ENCODE results near the gene CDK5R1. TPM values are rescaled to one million over a fixed set of nuclear protein-coding genes. Genes with fewer than 3 reads are reported as not detected.

Gene CDK5R1
- polyA plus RNA-seq, 1 of the 3 experiments (the other 2 are of a cell fraction): 1.4 TPM

- peaks cover 0 to 48% of the 10 kb centered on the region in 2 experiments; a peak in 2 of 4 replicates for H3K4me1 ChIP-seq (ENCODE audit: control insufficient read depth in 1 of 2, insufficient read depth in 2 of 2, low read depth in 1 of 2, low read length in 1 of 2)
- no peak overlapping the region for H3K4me3 ChIP-seq (ENCODE audit: low read depth in 2 of 2, low read length in 1 of 2)
- DNase-seq: no peak
- no peak overlapping the region for H2AFZ ChIP-seq (ENCODE audit: low read depth)
- no peaks in the 10 kb centered on the region for H3K27me3 ChIP-seq (ENCODE audit: insufficient read depth)
- ChIA-PET CTCF (no interaction called here), POLR2A (no interaction called here)
- H3K36me3 ChIP-seq (replicated peaks in 1 of 2; ENCODE audit: control insufficient read depth in 1 of 2, insufficient read depth in 2 of 2, low read length in 1 of 2): peaks cover 0 to 29% of the 10 kb centered on the region in 2 experiments
- 0 out of 2 replicates have a peak, but pooled peaks cover 2% of the 10 kb centered on the region for H4K20me1 ChIP-seq (ENCODE audit: insufficient read depth)
- H3K9me3 ChIP-seq: no peaks in the 10 kb centered on the region
- H3K9ac ChIP-seq: no peak overlapping the region
- no peak overlapping the region for H3K27ac ChIP-seq (ENCODE audit: low read depth in 2 of 2, low read length in 1 of 2)
- 98% methylated on average over 10 of the region's 15 CpGs for WGBS (ENCODE audit: low lambda C conversion rate)
- TF ChIP-seq USF1 (IDR thresholded peaks at IDR 0.05; ENCODE audit: borderline replicate concordance, low read depth) (no peak), RXRA (IDR thresholded peaks at IDR 0.05; ENCODE audit: borderline replicate concordance, low read depth) (no peak), JUND (IDR thresholded peaks at IDR 0.05) (no peak), USF2 (IDR thresholded peaks at IDR 0.05; ENCODE audit: borderline replicate concordance, low read depth, low read length) (no peak), SMC3 (IDR thresholded peaks at IDR 0.05; ENCODE audit: low read depth, low read length) (no peak), ELF1 (IDR thresholded peaks at IDR 0.05) (no peak), GABPA (IDR thresholded peaks at IDR 0.05; ENCODE audit: low read depth) (no peak), NRF1 (IDR thresholded peaks at IDR 0.05; ENCODE audit: low read depth, low read length) (no peak), MAX (IDR thresholded peaks at IDR 0.05; ENCODE audit: low read depth) (no peak), MXI1 (IDR thresholded peaks at IDR 0.05; ENCODE audit: low read depth, low read length) (no peak), EP300 (IDR thresholded peaks at IDR 0.05; ENCODE audit: borderline replicate concordance in 1 of 2, low read depth in 1 of 2, low read length in 1 of 2) (no peak), TCF12 (IDR thresholded peaks at IDR 0.05) (no peak), SIN3A (IDR thresholded peaks at IDR 0.05; ENCODE audit: borderline replicate concordance, low read depth, low read length) (no peak)
- H3K4me2 ChIP-seq: no peak overlapping the region
- no peaks in the 10 kb centered on the region for H3K9me2 ChIP-seq
- H3F3A ChIP-seq (replicated peaks; ENCODE audit: insufficient read depth): no peaks in the 10 kb centered on the region
- no peaks in the 10 kb centered on the region for H3K79me2 ChIP-seq (ENCODE audit: insufficient read depth)
Measured at GRCh38 chr17:32493571-32493970, 6.8 kb downstream of the CDK5R1 start.

GRCh38 chr17:32493976-32494513 is 7.3 kb downstream of the CDK5R1 start:
- Histone ChIP-seq H3K9me2 (no peaks in the 10 kb centered on the region), H3K27me3 (ENCODE audit: insufficient read depth) (no peaks in the 10 kb centered on the region), H3K9me3 (no peaks in the 10 kb centered on the region), H3K79me2 (ENCODE audit: insufficient read depth) (no peaks in the 10 kb centered on the region), H3K9ac (no peak overlapping the region), H3F3A (replicated peaks; ENCODE audit: insufficient read depth) (no peaks in the 10 kb centered on the region), H4K20me1 (ENCODE audit: insufficient read depth) (no peaks in the 10 kb centered on the region), H3K4me3 (ENCODE audit: low read depth in 2 of 2, low read length in 1 of 2) (no peak overlapping the region), H3K4me1 (ENCODE audit: control insufficient read depth in 1 of 2, insufficient read depth in 2 of 2, low read depth in 1 of 2, low read length in 1 of 2) (peaks cover 0 to 44% of the 10 kb centered on the region in 2 experiments; a peak in 2 of 4 replicates), H3K27ac (ENCODE audit: low read depth in 2 of 2, low read length in 1 of 2) (no peak overlapping the region), H3K36me3 (replicated peaks in 1 of 2; ENCODE audit: control insufficient read depth in 1 of 2, insufficient read depth in 2 of 2, low read length in 1 of 2) (peaks cover 0 to 24% of the 10 kb centered on the region in 2 experiments), H2AFZ (ENCODE audit: low read depth) (no peak overlapping the region), H3K4me2 (no peak overlapping the region)
- no peak for DNase-seq
- CTCF ChIA-PET: no interaction called here
- TF ChIP-seq MAX (IDR thresholded peaks at IDR 0.05; ENCODE audit: low read depth): no peak
- TF ChIP-seq SMC3 (IDR thresholded peaks at IDR 0.05; ENCODE audit: low read depth, low read length): no peak
- TF ChIP-seq CHD2 (IDR thresholded peaks at IDR 0.05; ENCODE audit: low read length, partially characterized antibody): no peak
- TF ChIP-seq USF1 (IDR thresholded peaks at IDR 0.05; ENCODE audit: borderline replicate concordance, low read depth): no peak
- TF ChIP-seq FOSL2 (IDR thresholded peaks at IDR 0.05; ENCODE audit: borderline replicate concordance, low read depth): no peak
- TF ChIP-seq RCOR1 (IDR thresholded peaks at IDR 0.05; ENCODE audit: low read length): no peak
- TF ChIP-seq TCF12 (IDR thresholded peaks at IDR 0.05): no peak
- TF ChIP-seq ELF1 (IDR thresholded peaks at IDR 0.05): no peak
- POLR2A ChIA-PET: no interaction called here
- 94% methylated on average over 6 of the region's 11 CpGs for WGBS (ENCODE audit: low lambda C conversion rate)

Data from SK-N-SH (cell line).